SK-N-DZ (cell line): Measurements from ENCODE around the gene KRT32.
"Not testable (repeated sequence)": the region's sequence is repeated elsewhere in the genome, so short reads cannot be mapped to it uniquely, and the experiment has no call there.

ENCODE experiments used
- DNase-seq: peaks from one replicate; pipeline ENCODE4 v3.0.0-alpha.2; 2015; ENCODE audit warnings: low spot score

The KRT32 gene

GRCh38 chr17:41464682-41465081, 2.5 kb downstream of the KRT32 start:
- DNase-seq = no peak

GRCh38 chr17:41464173-41464572, 3.0 kb downstream of the KRT32 start:
- DNase-seq = no peak

GRCh38 chr17:41463746-41464145, 3.4 kb downstream of the KRT32 start:
- no peak for DNase-seq

- no peak for DNase-seq
These were observed 4.5 kb downstream of the KRT32 start for GRCh38 chr17:41462705-41463104.

- DNase-seq = no peak
These were observed 9.5 kb downstream of the KRT32 start for GRCh38 chr17:41457676-41458075.

- no peak for DNase-seq
These were observed 11.0 kb downstream of the KRT32 start for GRCh38 chr17:41456204-41456603.

GRCh38 chr17:41455236-41455635, 11.9 kb downstream of the KRT32 start:
- DNase-seq = no peak

- DNase-seq = no peak
These were observed 14.1 kb downstream of the KRT32 start for GRCh38 chr17:41453066-41453465.

GRCh38 chr17:41452281-41452680, 14.9 kb downstream of the KRT32 start:
- no peak for DNase-seq

- no peak for DNase-seq
These were observed 15.9 kb downstream of the KRT32 start for GRCh38 chr17:41451154-41451728.

- no peak for DNase-seq
These were observed 18.2 kb downstream of the KRT32 start for GRCh38 chr17:41449008-41449407.

- DNase-seq = no peak
These were observed 18.7 kb downstream of the KRT32 start for GRCh38 chr17:41448506-41448905.

- no peak for DNase-seq
These were observed 20.4 kb downstream of the KRT32 start for GRCh38 chr17:41446806-41447205.

- no peak for DNase-seq
These were observed 22.5 kb downstream of the KRT32 start for GRCh38 chr17:41444640-41445039.

GRCh38 chr17:41444186-41444585, 23.0 kb downstream of the KRT32 start:
- DNase-seq = no peak

- DNase-seq = no peak
These were observed 24.4 kb downstream of the KRT32 start for GRCh38 chr17:41442739-41443138.

GRCh38 chr17:41440531-41441033, 26.6 kb downstream of the KRT32 start, which contains the start of gene KRT38:
KRT38 (minus strand) TSS chr17:41440983; CDS start chr17:41440921, 62 bp downstream.
- DNase-seq = no peak

- DNase-seq = no peak
These were observed 27.8 kb downstream of the KRT32 start for GRCh38 chr17:41439375-41439774.

- DNase-seq = no peak
These were observed 29.4 kb downstream of the KRT32 start for GRCh38 chr17:41437769-41438168.

- DNase-seq = no peak
These were observed 29.9 kb downstream of the KRT32 start for GRCh38 chr17:41437254-41437653.

GRCh38 chr17:41434415-41434814, 32.8 kb downstream of the KRT32 start:
- DNase-seq = no peak

- no peak for DNase-seq
These were observed 33.2 kb downstream of the KRT32 start for GRCh38 chr17:41434005-41434404.

GRCh38 chr17:41433586-41433985, 33.6 kb downstream of the KRT32 start:
- DNase-seq = no peak

GRCh38 chr17:41430376-41430775, 36.8 kb downstream of the KRT32 start:
- DNase-seq = not testable (repeated sequence)
